Ammon's horn (tissue), 1 donor: ENCODE results near the gene INAFM1.
"Not testable (repeated sequence)": the region's sequence is repeated elsewhere in the genome, so short reads cannot be mapped to it uniquely, and the experiment has no call there.

Source experiments
- DNase-seq: peaks from one replicate; pipeline ENCODE4 v3.0.0-alpha.2; 2016; ENCODE audit warnings: low spot score

Gene INAFM1

GRCh38 chr19:47268028-47268427 lies 6.7 kb upstream of the INAFM1 start:
- no peak for DNase-seq

GRCh38 chr19:47269596-47269995 lies 5.1 kb upstream of the INAFM1 start:
- DNase-seq: no peak

GRCh38 chr19:47270408-47270807 lies 4.3 kb upstream of the INAFM1 start:
- DNase-seq: no peak

GRCh38 chr19:47271949-47272348 lies 2.7 kb upstream of the INAFM1 start:
- DNase-seq: no peak

GRCh38 chr19:47272448-47273312 lies 2.0 kb upstream of the INAFM1 start:
- peak; percentile 52 for DNase-seq

GRCh38 chr19:47273313-47274070 lies 1.2 kb upstream of the INAFM1 start:
- DNase-seq: peak; percentile 96

- DNase-seq: peak; percentile 28
Measured at GRCh38 chr19:47274891-47275761, 441 bp downstream of the INAFM1 start.

GRCh38 chr19:47275791-47276461 lies 1.2 kb downstream of the INAFM1 start:
- peak; percentile 21 for DNase-seq

- DNase-seq: not testable (repeated sequence)
Measured at GRCh38 chr19:47276513-47276912, 1.8 kb downstream of the INAFM1 start.

- peak; percentile 8 for DNase-seq
Measured at GRCh38 chr19:47280183-47280797, 5.6 kb downstream of the INAFM1 start.

GRCh38 chr19:47283405-47284059 lies 8.8 kb downstream of the INAFM1 start:
- DNase-seq: no peak

GRCh38 chr19:47284324-47284899 lies 9.7 kb downstream of the INAFM1 start:
- peak; percentile 67 for DNase-seq

- peak; percentile 78 for DNase-seq
Measured at GRCh38 chr19:47296036-47296435, 21.4 kb downstream of the INAFM1 start.

- DNase-seq: not testable (repeated sequence)
Measured at GRCh38 chr19:47300867-47301266, 26.2 kb downstream of the INAFM1 start.

GRCh38 chr19:47302249-47302648 lies 27.6 kb downstream of the INAFM1 start:
- no peak for DNase-seq

GRCh38 chr19:47303966-47304365 lies 29.3 kb downstream of the INAFM1 start:
- DNase-seq: no peak

GRCh38 chr19:47305309-47305751 lies 30.6 kb downstream of the INAFM1 start:
- peak; percentile 50 for DNase-seq

GRCh38 chr19:47306303-47306702 lies 31.6 kb downstream of the INAFM1 start:
- DNase-seq: no peak

GRCh38 chr19:47309038-47309437 lies 34.4 kb downstream of the INAFM1 start:
- no peak for DNase-seq

- DNase-seq: peak; percentile 58
Measured at GRCh38 chr19:47309608-47310007, 34.9 kb downstream of the INAFM1 start, which contains the start of gene C5AR1. Gene C5AR1 (plus strand): TSS chr19:47309861. CDS start chr19:47309896, 35 bp downstream.
